IMR-90 (cell line): ENCODE data around the gene PGGHG. TPM values are rescaled to one million over a fixed set of nuclear protein-coding genes. Genes with fewer than 3 reads are reported as not detected.

ENCODE experiments used
- ATAC-seq: fragments of 200-7000 bp; cut with Tn5 transposase; 2 replicates; pipeline ENCODE4 v1.9.1; 2020; ENCODE audit warnings: low read depth, mild to moderate bottlenecking, moderate library complexity
- BruUV-seq: library from RNA; stranded (reverse); fragments of 400-500 nt; replicated peaks from 2 replicates; lab custom pipeline; 2021; lab: Mats Ljungman, UMichigan
- CTCF ChIA-PET: fragments of 300-600 bp; formaldehyde crosslinking; extraction: SDS; loops from one replicate; lab custom pipeline; 2021; ENCODE audit warnings: antibody characterized with exemption; lab: Yijun Ruan, JAX
- POLR2A ChIA-PET: fragments of 300-600 bp; sonication (Branson Sonifier 250); formaldehyde crosslinking; loops from one replicate; lab custom pipeline; 2022; ENCODE audit warnings: antibody characterized with exemption; ENCODE audit not compliant: unreplicated experiment; lab: Charles Lee
- DNase-seq: peaks from one replicate; pipeline ENCODE4 v3.0.0; 2013
- H2AFZ ChIP-seq: replicated peaks from 2 replicates; pipeline ENCODE3; 2013; ENCODE audit warnings: low read length, mild to moderate bottlenecking; ENCODE audit not compliant: poor library complexity
- H2AK5ac ChIP-seq: 2 replicates; pipeline ENCODE4 v1.6.1; 2013; ENCODE audit warnings: low read depth, low read length, inconsistent platforms
- H2AK9ac ChIP-seq: replicated peaks from 2 replicates; pipeline ENCODE3; 2013; ENCODE audit warnings: mild to moderate bottlenecking, low read depth, low read length, moderate library complexity; ENCODE audit not compliant: poor library complexity
- H2BK120ac ChIP-seq: 2 replicates; pipeline ENCODE4 v1.6.1; 2013; ENCODE audit warnings: low read depth, low read length, inconsistent platforms
- H2BK15ac ChIP-seq: 3 replicates; pipeline ENCODE4 v1.6.1; 2013; ENCODE audit warnings: low read depth, low read length, inconsistent platforms
- H2BK20ac ChIP-seq: 2 replicates; pipeline ENCODE4 v1.6.1; 2013; ENCODE audit warnings: low read depth, mild to moderate bottlenecking, inconsistent platforms, low read length, moderate library complexity
- H2BK5ac ChIP-seq: 2 replicates; pipeline ENCODE4 v1.6.1; 2013; ENCODE audit warnings: mild to moderate bottlenecking, low read depth, low read length, inconsistent platforms; ENCODE audit not compliant: poor library complexity, severe bottlenecking
- H3K14ac ChIP-seq: replicated peaks from 2 replicates; pipeline ENCODE4 v1.6.1; 2013; ENCODE audit warnings: low read depth, low read length, inconsistent platforms
- H3K18ac ChIP-seq: 2 replicates; pipeline ENCODE4 v1.6.1; 2013; ENCODE audit warnings: low read depth, low read length, control low read depth
- H3K23ac ChIP-seq: 2 replicates; pipeline ENCODE4 v1.6.1; 2013; ENCODE audit warnings: low read depth, low read length, inconsistent platforms
- H3K27ac ChIP-seq: 2 replicates; pipeline ENCODE4 v1.5.1; 2013; ENCODE audit warnings: mild to moderate bottlenecking, control low read depth, low read length; ENCODE audit not compliant: insufficient read depth
- H3K27me3 ChIP-seq: 2 replicates; pipeline ENCODE4 v1.6.1; 2013; ENCODE audit warnings: low read length; ENCODE audit not compliant: control insufficient read depth, insufficient read depth
- H3K36me3 ChIP-seq: 2 replicates; pipeline ENCODE4 v1.6.1; 2013; ENCODE audit warnings: low read length, mixed read lengths; ENCODE audit not compliant: control insufficient read depth, insufficient read depth
- H3K4ac ChIP-seq: 2 replicates; pipeline ENCODE4 v1.6.1; 2013; ENCODE audit warnings: low read depth, low read length, inconsistent platforms
- H3K4me1 ChIP-seq: 2 replicates; pipeline ENCODE4 v1.6.1; 2013; ENCODE audit warnings: low read length, mixed read lengths; ENCODE audit not compliant: control insufficient read depth, insufficient read depth
- H3K4me2 ChIP-seq: 2 replicates; pipeline ENCODE4 v1.6.1; 2013; ENCODE audit warnings: low read depth, mild to moderate bottlenecking, control low read depth, low read length, moderate library complexity
- H3K4me3 ChIP-seq: 2 replicates; pipeline ENCODE4 v1.5.1; 2013; ENCODE audit warnings: low read depth, mild to moderate bottlenecking, control low read depth, low read length, moderate library complexity; ENCODE audit not compliant: insufficient read depth
- H3K56ac ChIP-seq: 2 replicates; pipeline ENCODE4 v1.6.1; 2013; ENCODE audit warnings: low read length, inconsistent platforms; ENCODE audit not compliant: insufficient read depth; ENCODE audit errors: extremely low read depth
- H3K79me1 ChIP-seq, 2 experiments: 2 replicates each; pipeline ENCODE4 v1.6.1; 2013; ENCODE audit warnings: low read length in 2 of 2, inconsistent platforms in 1 of 2, low read depth in 1 of 2
- H3K9ac ChIP-seq: 2 replicates; pipeline ENCODE4 v1.6.1; 2013; ENCODE audit warnings: low read depth, low read length, control low read depth
- H3K9me1 ChIP-seq: 2 replicates; pipeline ENCODE4 v1.6.1; 2013; ENCODE audit warnings: low read length, inconsistent platforms; ENCODE audit not compliant: insufficient read depth
- H3K9me3 ChIP-seq: 2 replicates; pipeline ENCODE4 v1.6.1; 2013; ENCODE audit warnings: low read length; ENCODE audit not compliant: control insufficient read depth, insufficient read depth
- H4K20me1 ChIP-seq: 2 replicates; pipeline ENCODE4 v1.6.1; 2013; ENCODE audit warnings: low read length, inconsistent platforms; ENCODE audit not compliant: insufficient read depth
- H4K5ac ChIP-seq: 2 replicates; pipeline ENCODE4 v1.6.1; 2013; ENCODE audit warnings: mild to moderate bottlenecking, low read depth, low read length, control low read depth
- H4K8ac ChIP-seq, 2 experiments: 2 replicates each; pipeline ENCODE4 v1.6.1; 2013; ENCODE audit warnings: low read depth in 2 of 2, low read length in 2 of 2, control low read depth in 1 of 2, inconsistent platforms in 1 of 2
- H4K91ac ChIP-seq: 2 replicates; pipeline ENCODE4 v1.6.1; 2013; ENCODE audit warnings: low read depth, low read length, inconsistent platforms; ENCODE audit not compliant: insufficient read depth
- CEBPB ChIP-seq: IDR thresholded peaks from 2 replicates; pipeline ENCODE4 v1.6.1; 2012; ENCODE audit warnings: low read depth, low read length, improper control_type of control experiment
- CTCF ChIP-seq: conservative IDR thresholded peaks from 2 replicates; pipeline ENCODE4 v1.5.1; 2012; ENCODE audit warnings: mild to moderate bottlenecking, low read depth, low read length, improper control_type of control experiment
- RCOR1 ChIP-seq: IDR thresholded peaks from 2 replicates; pipeline ENCODE4 v1.6.1; 2012; ENCODE audit warnings: mild to moderate bottlenecking, low read length, improper control_type of control experiment; ENCODE audit not compliant: insufficient replicate concordance
- RFX5 ChIP-seq: IDR thresholded peaks from 2 replicates; pipeline ENCODE4 v1.8.0; 2012; ENCODE audit warnings: low read depth, mild to moderate bottlenecking, low read length, moderate library complexity
- WGBS, 2 experiments: methylation state at CpG; one replicate each; pipeline versions ENCODE4 v1.1.5 to v1.1.7; 2013; ENCODE audit warnings: missing lambda C conversion rate in 2 of 2; ENCODE audit not compliant: insufficient read length in 1 of 2; ENCODE audit errors: extremely low coverage in 2 of 2; 5-methylcytosine and 5-hydroxymethylcytosine counted together
- dilution Hi-C: fragments of 300-500 bp; cut with HindIII; formaldehyde crosslinking; loops from one replicate; pipeline ENCODE4 v1.14.3; 2018; ENCODE audit warnings: low sequenced_read_pairs; ENCODE audit not compliant: unreplicated experiment
- in situ Hi-C: fragments of 300-500 bp; cut with MboI; formaldehyde crosslinking; loops from 3 replicates; pipeline ENCODE4 v1.14.3; 2019; ENCODE audit warnings: low sequenced_read_pairs, inconsistent platforms, mixed read lengths
- intact Hi-C: fragments of 100-400 bp; cut with micrococcal nuclease; formaldehyde crosslinking; loops from 2 replicates; pipeline ENCODE4 v1.10.0; 2022
- polyA plus RNA-seq, 3 experiments: library from polyadenylated mRNA; depleted of rRNA; stranded (reverse); fragments of >200 nt; gene quantifications; 2 replicates each; pipeline ENCODE4 v1.2.3, GENCODE V29; 2012; ENCODE audit warnings: low replicate concordance in 1 of 3
- total RNA-seq: library from RNA; depleted of rRNA; stranded (reverse); fragments of >200 nt; gene quantifications from 2 replicates; pipeline ENCODE4 v1.2.3, GENCODE V29; 2012

Gene PGGHG
- total and polyA plus RNA-seq, 2 of the 4 experiments (the other 2 are of a cell fraction) = 1.8 to 17.0 TPM

- Histone ChIP-seq H3K4me3 (no peak overlapping the region), H2BK20ac (no peak overlapping the region), H4K20me1 (no peaks in the 10 kb centered on the region; the same call in 1 of the 2 replicates), H2BK15ac (no peak overlapping the region), H3K9me1 (no peaks in the 10 kb centered on the region), H3K9me3 (no peaks in the 10 kb centered on the region), H3K4ac (no peak overlapping the region), H3K56ac (no peak overlapping the region), H3K36me3 (peaks cover 27% of the 10 kb centered on the region), H2AK9ac (no peak overlapping the region), H2BK120ac (no peak overlapping the region), H3K9ac (no peak overlapping the region), H4K8ac (no peak overlapping the region), H3K27me3 (peaks cover 8% of the 10 kb centered on the region), H4K91ac (no peak overlapping the region), H3K23ac (no peak overlapping the region), H3K14ac (no peak overlapping the region), H2BK5ac (no peak overlapping the region), H4K5ac (no peak overlapping the region), H3K79me1 (peaks cover 0 to 4% of the 10 kb centered on the region in 2 experiments; a peak in 1 of 4 replicates), H3K27ac (no peak overlapping the region), H2AFZ (no peak overlapping the region), H3K4me2 (no peak overlapping the region), H2AK5ac (no peak overlapping the region), H3K4me1 (no peaks in the 10 kb centered on the region), H3K18ac (no peak overlapping the region)
- WGBS, 2 experiments = no CpG with 5 or more reads among the region's 3 CpGs
- POLR2A ChIA-PET = no interaction called here
- ATAC-seq = no peak
- in situ Hi-C loops (no loop called here), intact Hi-C loops (no loop called here), dilution Hi-C loops (no loop called here)
- no peak for TF ChIP-seq CTCF
- peak; percentile 53; the same call in 1 of the 2 replicates for TF ChIP-seq CEBPB
- no peak for TF ChIP-seq RCOR1
- no peak for TF ChIP-seq RFX5
- DNase-seq = peak; percentile 12
- no TSS peak for BruUV-seq
- CTCF ChIA-PET = no interaction called here
Observed at GRCh38 chr11:255176-255575, 33.8 kb upstream of the PGGHG start.
